Subcutaneous adipose tissue (tissue), 4 donors: ENCODE results near the gene ACAT1. TPM values are rescaled to one million over a fixed set of nuclear protein-coding genes. Genes with fewer than 3 reads are reported as not detected.

Source experiments
- total RNA-seq, 4 donors: library from RNA; depleted of rRNA; stranded (reverse); fragments of >200 nt; gene quantifications; one replicate each; pipeline ENCODE4 v1.1.0, GENCODE V29; 2016
- TF ChIP-seq, protein P1 (sequence below): fragments of 450-650 bp; IDR thresholded peaks from one replicate; pipeline ENCODE4 v1.5.1; 2016; ENCODE audit warnings: low read depth, mild to moderate bottlenecking, control low read depth, antibody characterized with exemption, moderate library complexity

ACAT1 gene
- total RNA-seq, 4 donors from 2014 or later = 199 to 330 (median 241) TPM

DNA sequence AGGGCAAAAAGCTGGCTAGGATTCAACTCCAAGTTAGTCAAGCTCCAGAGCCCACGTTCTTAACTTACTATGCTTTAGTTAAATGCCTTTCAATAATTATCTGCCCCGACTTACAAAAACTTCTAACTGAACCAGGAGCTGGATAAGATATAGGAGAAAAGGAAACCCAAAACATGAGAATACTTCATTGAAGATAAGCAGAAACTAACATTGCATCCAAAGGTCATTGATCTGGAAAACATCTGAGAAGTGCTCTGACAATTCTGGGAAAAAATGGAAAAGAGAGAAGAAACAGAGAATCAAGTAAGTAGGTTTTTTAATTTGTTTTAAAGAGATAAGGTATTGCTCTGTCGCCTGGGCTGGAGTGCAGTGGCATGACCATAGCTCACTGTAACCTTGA is 27.2 kb downstream of the ACAT1 start:
- TF ChIP-seq, protein P1, sequence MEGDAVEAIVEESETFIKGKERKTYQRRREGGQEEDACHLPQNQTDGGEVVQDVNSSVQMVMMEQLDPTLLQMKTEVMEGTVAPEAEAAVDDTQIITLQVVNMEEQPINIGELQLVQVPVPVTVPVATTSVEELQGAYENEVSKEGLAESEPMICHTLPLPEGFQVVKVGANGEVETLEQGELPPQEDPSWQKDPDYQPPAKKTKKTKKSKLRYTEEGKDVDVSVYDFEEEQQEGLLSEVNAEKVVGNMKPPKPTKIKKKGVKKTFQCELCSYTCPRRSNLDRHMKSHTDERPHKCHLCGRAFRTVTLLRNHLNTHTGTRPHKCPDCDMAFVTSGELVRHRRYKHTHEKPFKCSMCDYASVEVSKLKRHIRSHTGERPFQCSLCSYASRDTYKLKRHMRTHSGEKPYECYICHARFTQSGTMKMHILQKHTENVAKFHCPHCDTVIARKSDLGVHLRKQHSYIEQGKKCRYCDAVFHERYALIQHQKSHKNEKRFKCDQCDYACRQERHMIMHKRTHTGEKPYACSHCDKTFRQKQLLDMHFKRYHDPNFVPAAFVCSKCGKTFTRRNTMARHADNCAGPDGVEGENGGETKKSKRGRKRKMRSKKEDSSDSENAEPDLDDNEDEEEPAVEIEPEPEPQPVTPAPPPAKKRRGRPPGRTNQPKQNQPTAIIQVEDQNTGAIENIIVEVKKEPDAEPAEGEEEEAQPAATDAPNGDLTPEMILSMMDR = no peak

DNA sequence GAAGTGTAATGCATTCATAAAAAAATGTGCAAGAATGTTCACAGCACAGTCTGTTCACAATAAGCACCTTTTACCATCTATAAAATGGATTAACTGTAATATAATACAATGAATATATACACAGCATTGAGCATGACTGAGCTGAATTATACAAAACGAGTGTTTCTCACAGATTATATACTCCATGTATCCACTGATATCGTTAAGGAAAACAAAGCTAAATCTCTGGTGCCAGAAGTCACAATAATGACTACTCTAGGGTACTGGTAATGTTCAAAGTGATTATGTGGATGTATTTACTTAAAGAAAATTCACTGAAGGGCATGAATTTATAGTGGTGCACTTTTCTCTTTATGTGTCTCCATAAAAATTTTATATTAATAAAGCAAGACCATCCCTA is 33.2 kb downstream of the ACAT1 start:
- TF ChIP-seq, protein P1 = no peak

DNA sequence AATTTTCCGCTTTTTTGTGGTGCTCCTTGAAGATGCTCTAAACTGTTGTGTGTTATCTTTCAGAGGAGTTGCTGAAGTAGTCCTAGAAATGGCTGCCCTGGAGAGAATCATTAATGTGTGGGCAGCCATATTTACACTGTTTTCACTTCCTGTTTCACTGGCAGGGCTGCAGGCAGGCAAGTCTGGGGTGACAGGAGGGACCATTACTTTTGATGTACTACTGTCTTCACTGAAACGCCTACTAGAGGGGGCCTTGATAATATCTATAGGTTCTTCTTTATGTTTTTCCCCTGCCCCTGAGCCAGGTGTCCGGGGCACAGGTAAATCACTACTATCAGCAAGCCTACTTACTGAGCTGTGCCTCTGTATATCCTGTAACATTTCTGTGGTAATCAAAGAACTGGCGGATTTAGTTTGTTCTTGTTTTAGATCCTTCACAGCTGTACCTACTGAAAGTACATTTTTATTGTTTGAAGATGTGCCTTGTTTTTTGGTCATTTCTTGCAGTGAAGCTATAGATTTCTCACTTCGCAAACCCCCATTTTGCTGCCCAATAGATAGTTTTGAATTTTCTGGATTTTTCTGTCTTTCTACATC is 39.7 kb downstream of the ACAT1 start:
- TF ChIP-seq, protein P1 = no peak

DNA sequence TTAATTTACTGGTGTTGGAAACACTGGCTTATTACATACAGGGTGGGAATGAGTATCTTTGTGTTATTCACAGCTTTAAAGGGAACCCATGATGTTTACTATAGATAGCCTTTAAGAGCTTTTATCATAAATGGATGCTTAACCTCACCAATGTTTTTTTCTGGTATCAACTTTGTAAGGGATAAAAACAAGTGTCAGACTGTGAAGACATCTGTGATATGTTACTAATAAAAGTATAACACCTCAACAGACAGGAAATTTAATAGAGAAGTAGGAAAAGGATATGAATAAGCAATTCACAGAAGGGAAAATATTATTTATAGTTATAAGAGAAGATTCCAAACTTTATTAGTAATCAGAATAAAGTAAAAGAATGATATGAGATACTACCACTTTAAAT is 46.3 kb downstream of the ACAT1 start:
- TF ChIP-seq, protein P1 = no peak

DNA sequence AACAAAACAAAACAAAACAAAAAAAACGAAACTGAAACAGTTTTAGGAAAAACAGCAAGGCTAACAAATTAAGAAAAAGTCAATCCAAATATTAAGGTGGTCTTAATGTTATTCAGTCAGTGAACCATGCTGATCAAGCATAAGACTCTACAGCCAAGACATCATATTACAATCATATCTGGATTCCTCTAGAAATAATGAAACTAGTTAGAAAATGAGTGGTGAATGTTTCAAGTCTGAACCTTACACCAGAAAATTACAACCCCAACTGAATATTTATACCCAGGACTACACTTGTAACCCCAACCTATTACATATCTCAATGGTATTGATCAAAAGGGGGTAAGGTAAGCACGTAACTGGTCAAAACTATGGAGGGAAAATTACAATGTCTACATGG is 48.8 kb downstream of the ACAT1 start:
- TF ChIP-seq, protein P1 = no peak

DNA sequence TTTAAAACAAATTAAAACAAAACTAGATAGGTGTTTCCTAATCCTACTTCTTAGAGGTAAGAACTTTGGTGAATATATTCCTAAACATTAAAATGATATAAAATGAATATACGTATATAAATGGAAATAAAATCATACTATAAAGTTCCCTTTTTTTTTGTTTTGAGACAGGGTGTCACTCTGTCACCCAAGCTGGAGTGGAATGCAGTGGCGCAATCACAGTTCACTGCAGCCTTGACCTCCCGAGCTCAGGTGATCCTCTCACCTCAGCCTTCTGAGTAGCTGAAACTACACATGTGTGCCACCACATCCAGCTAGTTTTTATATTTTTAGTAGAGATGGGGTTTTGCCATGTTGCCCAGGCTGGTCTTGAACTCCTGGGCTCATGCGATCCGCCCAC is 56.2 kb downstream of the ACAT1 start:
- TF ChIP-seq, protein P1 = no peak

GRCh38 chr11:108193725-108194124 is 72.4 kb downstream of the ACAT1 start:
- TF ChIP-seq, protein P1 = no peak
